Heart left ventricle (tissue), 16 donors: ENCODE measurements around the gene MRS2. TPM values are rescaled to one million over a fixed set of nuclear protein-coding genes. Genes with fewer than 3 reads are reported as not detected.

Source experiments
- ATAC-seq, 4 donors: fragments of 200-7000 bp; cut with Tn5 transposase; one replicate each; pipeline ENCODE4 v1.9.1; 2020 to 2022; ENCODE audit warnings: moderate library complexity in 4 of 4, mild to moderate bottlenecking in 3 of 4, moderate number of reproducible peaks in 1 of 4
- DNase-seq, 5 donors: peaks; one replicate each; pipeline ENCODE4 v3.0.0-alpha.2; 2020
- H3K27ac ChIP-seq, 12 donors: fragments of 200-600 bp; sonication (generic) in 4 of 12; one replicate each; pipeline versions ENCODE4 v1.5.0 to v1.8.0; 2016 to 2022; ENCODE audit warnings: mild to moderate bottlenecking in 2 of 12
- H3K27me3 ChIP-seq, 9 donors: fragments of 200-600 bp; sonication (generic) in 2 of 9; one replicate each; pipeline versions ENCODE4 v1.5.1 to v1.8.0; 2016 to 2022; ENCODE audit warnings: mild to moderate bottlenecking in 3 of 9
- H3K36me3 ChIP-seq, 9 donors: fragments of 200-600 bp; sonication (generic) in 2 of 9; one replicate each; pipeline versions ENCODE4 v1.5.0 to v1.8.0; 2018 to 2022; ENCODE audit warnings: mild to moderate bottlenecking in 2 of 9
- H3K4me1 ChIP-seq, 12 donors: fragments of 200-600 bp; sonication (generic) in 4 of 12; one replicate each; pipeline versions ENCODE4 v1.5.0 to v1.8.0; 2016 to 2022; ENCODE audit warnings: mild to moderate bottlenecking in 3 of 12
- H3K4me3 ChIP-seq, 12 donors: fragments of 200-600 bp; sonication (generic) in 4 of 12; one replicate each; pipeline versions ENCODE4 v1.5.0 to v1.8.0; 2017 to 2022; ENCODE audit warnings: mild to moderate bottlenecking in 9 of 12, moderate library complexity in 4 of 12
- H3K9me3 ChIP-seq, 12 donors: fragments of 200-600 bp; sonication (generic) in 4 of 12; one replicate each; pipeline versions ENCODE4 v1.5.0 to v1.8.0; 2016 to 2022; ENCODE audit warnings: mild to moderate bottlenecking in 1 of 12
- POLR2A ChIP-seq, 2 donors: fragments of 450-650 bp; IDR thresholded peaks; one replicate each; pipeline ENCODE4 v1.6.1; 2017; ENCODE audit warnings: antibody characterized with exemption in 2 of 2, mild to moderate bottlenecking in 2 of 2, moderate library complexity in 2 of 2
- WGBS, 4 donors: extraction: QIAGEN DNeasy Blood & Tissue Kit in 2 of 4; methylation state at CpG; one replicate each; pipeline versions ENCODE4 v1.1.5 to v1.1.7; 2013 to 2018; 5-methylcytosine and 5-hydroxymethylcytosine counted together
- intact Hi-C, 10 donors: fragments of 100-400 bp; cut with DNase I; formaldehyde crosslinking; loops; one replicate each; pipeline versions ENCODE4 v1.11.1 to v1.14.2; 2022
- polyA plus RNA-seq, 2 donors: library from polyadenylated mRNA; stranded (reverse); fragments of 200-250 nt; gene quantifications; one replicate each; pipeline ENCODE4 v1.2.3, GENCODE V29; 2013
- total RNA-seq, 9 donors: library from RNA; depleted of rRNA in 2 of 9; stranded (reverse); fragments of >200 nt in 2 of 9; fragmentation: NEBNext Ultra II Directional in 3 of 9; extraction: Animal tissue kit (Norgen Biotek cat#: 25700) in 3 of 9; gene quantifications; one replicate each; pipeline versions ENCODE4 v1.1.0 to v1.2.4, GENCODE V29; 2016 to 2023
- TF ChIP-seq, protein P1 (sequence below), 12 donors: fragments of 200-600 bp; sonication (generic) in 4 of 12; IDR thresholded peaks; one replicate each; pipeline versions ENCODE4 v1.5.0 to v1.8.0; 2018 to 2022; ENCODE audit warnings: antibody characterized with exemption in 12 of 12, mild to moderate bottlenecking in 5 of 12
- donor health status: ischemic (EF 13 %, LVEDD 7.1; RV severe dilation, severe dysfunction).
- donor health status: healthy with polysubstance abuse.
- donor health status: DM: no; HTN: yes; CAD: no.
- donor health status: DM: no; HTN: no; CAD: no.
- donor health status: ischemic (EF 25% LVEDD 6.9; RV normal size, moderate dysfunction).
- donor health status: ischemic (EF 25% LVEDD 5.7; RV mildly dilated, moderate dysfunction).
- donor health status: healthy.
- donor health status: DM: yes; HTN: yes; CAD: no.
- donor health status: ischemic (EF 35%, LVEDD 5.7; RV mildly dilated, moderate dysfunction).
- donor health status: nonischemic (EF 11% LVEDD 7.7; RV severe dilation, severe dysfunction).
- donor health status: DM: yes; HTN: yes; CAD: no.
- donor health status: PGD.
- donor health status: ischemic (EF 29% LVEDD 5.4; RV normal size, mild dysfunction).
- donor health status: nonischemic (EF 23%, LVEDD 6.1; RV moderate dilation, normal function).

MRS2 gene
- total and polyA plus RNA-seq, 11 donors: 24.4 to 61.3 (median 40.2) TPM

DNA sequence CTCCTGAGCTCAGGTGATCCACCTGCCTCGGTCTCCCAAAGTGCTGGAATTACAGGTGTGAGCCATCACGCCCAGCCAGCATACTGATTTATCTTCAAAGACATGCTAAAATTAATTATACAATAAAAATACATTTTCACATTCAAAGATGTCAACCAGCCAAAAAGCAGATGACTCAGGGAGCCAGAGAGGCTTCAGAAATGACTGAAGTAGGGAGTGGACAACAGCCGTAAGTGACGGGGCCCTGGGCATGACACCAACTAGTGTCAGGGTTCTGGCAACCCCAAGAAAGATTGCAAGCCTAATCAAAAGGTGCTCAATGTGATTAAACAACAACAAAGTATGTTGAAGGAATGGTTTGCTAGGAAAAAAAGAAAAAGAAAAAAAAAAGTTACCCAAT lies 58.2 kb downstream of the MRS2 start:
- Histone ChIP-seq H3K4me3 (no peak overlapping the region), H3K4me1 (no peaks in the 10 kb centered on the region), H3K27ac (no peak overlapping the region), H3K9me3 (no peaks in the 10 kb centered on the region), H3K36me3 (no peaks in the 10 kb centered on the region), H3K27me3 (no peaks in the 10 kb centered on the region)
- WGBS, 4 donors: 88 to 95% (median 92%) methylated on average over 4 of the region's 4 CpGs
- intact Hi-C loops: no loop called here
- ATAC-seq: no peak
- DNase-seq: no peak
- TF ChIP-seq, protein P1, sequence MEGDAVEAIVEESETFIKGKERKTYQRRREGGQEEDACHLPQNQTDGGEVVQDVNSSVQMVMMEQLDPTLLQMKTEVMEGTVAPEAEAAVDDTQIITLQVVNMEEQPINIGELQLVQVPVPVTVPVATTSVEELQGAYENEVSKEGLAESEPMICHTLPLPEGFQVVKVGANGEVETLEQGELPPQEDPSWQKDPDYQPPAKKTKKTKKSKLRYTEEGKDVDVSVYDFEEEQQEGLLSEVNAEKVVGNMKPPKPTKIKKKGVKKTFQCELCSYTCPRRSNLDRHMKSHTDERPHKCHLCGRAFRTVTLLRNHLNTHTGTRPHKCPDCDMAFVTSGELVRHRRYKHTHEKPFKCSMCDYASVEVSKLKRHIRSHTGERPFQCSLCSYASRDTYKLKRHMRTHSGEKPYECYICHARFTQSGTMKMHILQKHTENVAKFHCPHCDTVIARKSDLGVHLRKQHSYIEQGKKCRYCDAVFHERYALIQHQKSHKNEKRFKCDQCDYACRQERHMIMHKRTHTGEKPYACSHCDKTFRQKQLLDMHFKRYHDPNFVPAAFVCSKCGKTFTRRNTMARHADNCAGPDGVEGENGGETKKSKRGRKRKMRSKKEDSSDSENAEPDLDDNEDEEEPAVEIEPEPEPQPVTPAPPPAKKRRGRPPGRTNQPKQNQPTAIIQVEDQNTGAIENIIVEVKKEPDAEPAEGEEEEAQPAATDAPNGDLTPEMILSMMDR (IDR thresholded peaks at IDR 0.05): no peak
- TF ChIP-seq POLR2A (IDR thresholded peaks at IDR 0.05): no peak

DNA sequence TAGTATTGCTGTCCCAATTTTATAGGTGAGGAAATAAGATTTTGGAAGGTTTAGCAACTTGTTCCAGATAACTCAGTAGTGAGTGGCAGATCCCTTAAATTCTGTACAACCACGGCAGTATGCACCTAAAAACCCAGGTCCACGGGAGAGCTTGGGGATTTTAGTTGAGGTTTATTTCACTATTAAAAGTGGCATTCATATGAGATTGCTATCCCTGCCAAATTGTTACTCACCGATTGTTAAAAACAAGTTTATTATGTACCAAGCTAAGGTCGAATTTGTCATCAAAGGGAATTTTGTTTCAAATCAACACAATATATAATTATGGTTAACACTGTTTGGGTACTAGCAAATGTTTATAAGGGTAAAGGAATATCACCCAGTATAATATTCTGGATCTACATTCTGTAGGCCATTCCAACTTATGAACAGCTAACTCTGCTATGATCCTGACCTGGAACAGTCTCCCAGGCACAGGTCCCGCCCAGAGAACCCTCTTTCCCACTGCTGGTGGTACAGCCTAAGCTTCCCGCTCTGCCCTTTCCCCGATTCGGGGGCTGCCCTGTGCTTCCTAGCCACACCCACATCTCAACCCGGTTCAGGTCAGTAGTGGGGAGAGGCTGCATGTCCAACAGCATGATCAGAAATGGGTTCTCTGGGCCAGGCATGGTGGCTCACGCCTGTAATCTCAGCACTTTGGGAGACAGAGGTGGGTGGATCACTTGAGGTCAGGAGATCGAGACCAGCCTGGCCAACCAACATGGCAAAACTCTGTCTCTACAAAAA lies 61.7 kb downstream of the MRS2 start:
- no peaks in the 10 kb centered on the region for H3K36me3 ChIP-seq
- WGBS, 4 donors: 80 to 90% (median 87%) methylated on average over 11 of the region's 11 CpGs
- no peak for DNase-seq
- H3K9me3 ChIP-seq: no peaks in the 10 kb centered on the region
- H3K4me3 ChIP-seq: no peak overlapping the region
- H3K4me1 ChIP-seq: no peaks in the 10 kb centered on the region
- no peak for TF ChIP-seq POLR2A (IDR thresholded peaks at IDR 0.05)
- TF ChIP-seq, protein P1 (IDR thresholded peaks at IDR 0.05): no peak
- no peak for ATAC-seq
- H3K27ac ChIP-seq: no peak overlapping the region
- intact Hi-C loops: no loop called here
- H3K27me3 ChIP-seq: no peaks in the 10 kb centered on the region

DNA sequence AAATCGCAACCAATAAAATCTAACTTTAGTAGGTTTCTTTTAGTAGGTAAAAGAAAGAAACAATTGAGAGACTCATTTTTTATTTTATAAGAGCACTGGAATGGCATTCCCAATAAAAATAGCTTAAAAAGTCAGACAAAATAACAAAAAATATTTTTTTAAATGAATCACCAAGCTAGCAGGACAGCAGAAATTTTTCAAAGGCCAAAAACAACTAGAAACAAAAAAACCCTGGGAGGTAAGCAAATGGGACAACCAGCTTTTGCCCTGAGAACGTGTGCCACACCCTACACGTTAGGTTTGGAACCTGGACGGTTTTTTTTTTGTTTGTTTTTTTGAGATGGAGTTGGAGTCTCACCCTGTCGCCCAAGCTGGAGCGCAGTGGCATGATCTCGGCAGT lies 67.1 kb downstream of the MRS2 start:
- ATAC-seq: no peak
- Histone ChIP-seq H3K27ac (no peak overlapping the region), H3K27me3 (no peaks in the 10 kb centered on the region), H3K9me3 (no peaks in the 10 kb centered on the region), H3K36me3 (no peaks in the 10 kb centered on the region), H3K4me1 (no peaks in the 10 kb centered on the region), H3K4me3 (no peak overlapping the region)
- intact Hi-C loops: no loop called here
- 90 to 92% (median 91%) methylated on average over 7 of the region's 7 CpGs for WGBS, 4 donors
- no peak for DNase-seq
- TF ChIP-seq, protein P1 (IDR thresholded peaks at IDR 0.05): no peak
- TF ChIP-seq POLR2A (IDR thresholded peaks at IDR 0.05): no peak

DNA sequence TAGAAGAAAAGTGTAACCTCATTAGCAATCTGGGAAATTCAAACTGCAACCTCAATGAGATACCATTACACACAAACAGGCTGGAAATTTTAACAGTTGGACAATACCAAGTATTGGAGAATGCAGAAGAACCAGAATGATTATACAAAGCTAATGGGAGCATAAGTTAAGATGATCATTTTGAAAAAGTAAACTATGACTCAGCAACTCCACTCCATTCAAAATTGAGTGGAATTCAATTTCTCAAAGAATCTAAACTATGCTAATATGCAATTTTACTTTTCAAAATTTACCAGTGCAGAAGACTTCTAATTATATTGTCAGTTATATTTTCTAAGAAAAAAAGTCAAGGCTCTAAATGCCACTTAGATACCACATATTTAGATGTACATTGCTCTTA lies 69.4 kb downstream of the MRS2 start:
- intact Hi-C loops: no loop called here
- Histone ChIP-seq H3K9me3 (no peaks in the 10 kb centered on the region), H3K27ac (no peak overlapping the region), H3K4me1 (no peaks in the 10 kb centered on the region), H3K4me3 (no peak overlapping the region), H3K36me3 (no peaks in the 10 kb centered on the region), H3K27me3 (no peaks in the 10 kb centered on the region)
- ATAC-seq: no peak
- TF ChIP-seq, protein P1 (IDR thresholded peaks at IDR 0.05): no peak
- no peak for TF ChIP-seq POLR2A (IDR thresholded peaks at IDR 0.05)
- no peak for DNase-seq

Other genes starting within 250 kb of the MRS2 start
- under 1 TPM in 2 of 9 donors, not detected in 7; 0.05 to 0.16 TPM for gene DCDC2, start 44.9 kb upstream of the MRS2 start, total RNA-seq
- not detected for gene DCDC2, start 44.9 kb upstream of the MRS2 start, polyA plus RNA-seq
- under 1 TPM; 0.39 to 0.99 (median 0.85) TPM for gene GPLD1, start 86.6 kb downstream of the MRS2 start, total RNA-seq
- under 1 TPM; 0.18 to 0.34 TPM for gene GPLD1, start 86.6 kb downstream of the MRS2 start, polyA plus RNA-seq
- gene ALDH5A1, start 92.0 kb downstream of the MRS2 start, total RNA-seq: 10 to 100 TPM; 16.6 to 35.5 (median 20.6) TPM
- gene ALDH5A1, start 92.0 kb downstream of the MRS2 start, polyA plus RNA-seq: 1 to 10 TPM; 3.0 to 8.9 TPM
- gene KIAA0319, start 243.3 kb downstream of the MRS2 start, total RNA-seq: under 1 TPM in 3 of 9 donors, not detected in 6; 0.05 TPM
- not detected for gene KIAA0319, start 243.3 kb downstream of the MRS2 start, polyA plus RNA-seq